GM12878 (cell line): ENCODE results near the gene CAPN15. TPM values are rescaled to one million over a fixed set of nuclear protein-coding genes. Genes with fewer than 3 reads are reported as not detected.
A peak's percentile ranks its signal among the peaks of the same experiment; 100 is the strongest.

Experiments used
- ATAC-seq: fragments of 200-7000 bp; cut with Tn5 transposase; 3 replicates; pipeline ENCODE4 v1.9.1; 2020; ENCODE audit warnings: mild to moderate bottlenecking, moderate library complexity
- BruUV-seq: library from RNA; stranded (reverse); fragments of 400-500 nt; replicated peaks from 2 replicates; lab custom pipeline; 2021; lab: Mats Ljungman, UMichigan
- CTCF ChIA-PET: fragments of 300-600 bp; sonication (Branson Sonifier 250); formaldehyde crosslinking; extraction: SDS; loops from one replicate; lab custom pipeline; 2021; ENCODE audit warnings: inconsistent platforms; lab: Yijun Ruan, JAX
- POLR2A ChIA-PET: fragments of 350-600 bp; formaldehyde crosslinking; extraction: SDS; loops from one replicate; lab custom pipeline; 2021; ENCODE audit warnings: inconsistent platforms; lab: Charles Lee
- RAD21 ChIA-PET: fragments of 300-600 bp; sonication (Branson Sonifier 250); formaldehyde crosslinking; loops from one replicate; lab custom pipeline; 2023; ENCODE audit warnings: antibody characterized with exemption; ENCODE audit not compliant: unreplicated experiment; lab: Charles Lee
- SMC1A ChIA-PET: fragments of 300-600 bp; sonication (Branson Sonifier 250); formaldehyde crosslinking; loops from one replicate; lab custom pipeline; 2023; ENCODE audit not compliant: unreplicated experiment, uncharacterized antibody; lab: Charles Lee
- DNase-seq: peaks from one replicate; pipeline ENCODE4 v3.0.0-alpha.2; 2011; ENCODE audit warnings: low read depth, low spot score
- FAIRE-seq: peaks from 3 replicates; lab custom pipeline; 2011; peaks lifted over from hg19 to GRCh38; lab: Jason Lieb, UNC
- H2AFZ ChIP-seq: 2 replicates; pipeline ENCODE4 v1.6.0; 2011; ENCODE audit warnings: low read depth, low read length, control low read depth; ENCODE audit not compliant: control insufficient read depth
- H3K27ac ChIP-seq: 2 replicates; pipeline ENCODE4 v1.5.1; 2011; ENCODE audit warnings: control low read depth; ENCODE audit not compliant: control insufficient read depth, insufficient read depth
- H3K27me3 ChIP-seq, 2 experiments: replicated peaks in 1 of 2; 2 replicates each; pipeline versions ENCODE4 v1.6.0 to v1.6.1; 2011; ENCODE audit warnings: low read length in 1 of 2; ENCODE audit not compliant: control insufficient read depth in 2 of 2, insufficient read depth in 2 of 2
- H3K36me3 ChIP-seq, 2 experiments: 2 replicates each; pipeline ENCODE4 v1.5.1; 2011; ENCODE audit warnings: low read length in 1 of 2; ENCODE audit not compliant: control insufficient read depth in 2 of 2, insufficient read depth in 2 of 2
- H3K4me1 ChIP-seq: 2 replicates; pipeline ENCODE4 v1.6.1; 2011; ENCODE audit warnings: mild to moderate bottlenecking, low read length, moderate library complexity, mixed read lengths; ENCODE audit not compliant: control insufficient read depth, insufficient read depth
- H3K4me2 ChIP-seq: 2 replicates; pipeline ENCODE4 v1.6.0; 2011; ENCODE audit warnings: control low read depth; ENCODE audit not compliant: control insufficient read depth, insufficient read depth
- H3K4me3 ChIP-seq: fragments of 200-600 bp; sonication (generic); 2 replicates; pipeline ENCODE4 v1.5.1; 2016
- H3K79me2 ChIP-seq: 2 replicates; pipeline ENCODE4 v1.6.0; 2011; ENCODE audit warnings: low read length; ENCODE audit not compliant: control insufficient read depth, insufficient read depth
- H3K9ac ChIP-seq: 2 replicates; pipeline ENCODE4 v1.8.0; 2011; ENCODE audit warnings: low read length, control low read depth, mixed read lengths; ENCODE audit not compliant: control insufficient read depth, insufficient read depth
- H3K9me3 ChIP-seq: replicated peaks from 3 replicates; pipeline ENCODE4 v1.5.1; 2011; ENCODE audit warnings: mild to moderate bottlenecking, low read length; ENCODE audit not compliant: control insufficient read depth, insufficient read depth
- H4K20me1 ChIP-seq: 2 replicates; pipeline ENCODE4 v1.6.0; 2011; ENCODE audit not compliant: control insufficient read depth, insufficient read depth
- ATF7 ChIP-seq: fragments of 450-650 bp; IDR thresholded peaks from 2 replicates; pipeline ENCODE4 v1.6.1; 2016; ENCODE audit warnings: low read depth, mild to moderate bottlenecking
- BACH1 ChIP-seq: fragments of 450-650 bp; IDR thresholded peaks from 2 replicates; pipeline ENCODE4 v1.6.1; 2017; ENCODE audit warnings: mild to moderate bottlenecking, borderline replicate concordance
- BCL11A ChIP-seq: IDR thresholded peaks from 2 replicates; pipeline ENCODE4 v1.6.1; 2011; ENCODE audit warnings: low read depth, low read length
- BHLHE40 ChIP-seq, 2 experiments: fragments of 450-650 bp in 1 of 2; IDR thresholded peaks; 2 replicates each; pipeline ENCODE4 v1.6.1; 2011 to 2017; ENCODE audit warnings: low read depth in 2 of 2, borderline replicate concordance in 1 of 2, improper control_type of control experiment in 1 of 2, low read length in 1 of 2, mild to moderate bottlenecking in 1 of 2
- CREB1 ChIP-seq: IDR thresholded peaks from 2 replicates; pipeline ENCODE4 v1.6.1; 2012; ENCODE audit warnings: low read depth, mild to moderate bottlenecking, inconsistent platforms
- CREM ChIP-seq: IDR thresholded peaks from 2 replicates; pipeline ENCODE4 v1.6.1; 2014; ENCODE audit warnings: antibody characterized with exemption, low read depth
- FOS ChIP-seq: IDR thresholded peaks from 3 replicates; pipeline ENCODE4 v1.6.1; 2011; ENCODE audit warnings: borderline replicate concordance; ENCODE audit not compliant: insufficient read length; ENCODE audit errors: extremely low read depth
- HDGF ChIP-seq: fragments of 450-650 bp; IDR thresholded peaks from 2 replicates; pipeline ENCODE4 v1.6.1; 2016; ENCODE audit warnings: antibody characterized with exemption
- NR2C1 ChIP-seq: fragments of 450-650 bp; IDR thresholded peaks from 2 replicates; pipeline ENCODE4 v1.6.1; 2017; ENCODE audit warnings: antibody characterized with exemption, mild to moderate bottlenecking, moderate library complexity
- PAX5 ChIP-seq: IDR thresholded peaks from 2 replicates; pipeline ENCODE4 v1.6.1; 2011; ENCODE audit warnings: low read depth, low read length, borderline replicate concordance
- POU2F2 ChIP-seq: IDR thresholded peaks from 3 replicates; pipeline ENCODE4 v1.6.1; 2011; ENCODE audit warnings: low read depth, mild to moderate bottlenecking, low read length, borderline replicate concordance
- RFX5 ChIP-seq: IDR thresholded peaks from 2 replicates; pipeline ENCODE4 v1.6.1; 2011; ENCODE audit warnings: low read depth, low read length, improper control_type of control experiment
- TCF12 ChIP-seq: IDR thresholded peaks from 2 replicates; pipeline ENCODE4 v1.6.1; 2011; ENCODE audit warnings: low read depth, mild to moderate bottlenecking, low read length
- ZNF24 ChIP-seq: fragments of 450-650 bp; IDR thresholded peaks from 2 replicates; pipeline ENCODE4 v1.6.1; 2017; ENCODE audit warnings: antibody characterized with exemption, mild to moderate bottlenecking
- ZSCAN29 ChIP-seq: fragments of 450-650 bp; IDR thresholded peaks from 2 replicates; pipeline ENCODE4 v1.6.1; 2017; ENCODE audit warnings: mild to moderate bottlenecking, moderate library complexity
- WGBS: methylation state at CpG from one replicate; pipeline ENCODE4 v1.1.6; 2016; ENCODE audit warnings: low lambda C conversion rate; ENCODE audit not compliant: insufficient replicate concordance, insufficient coverage; ENCODE audit errors: missing lambda C conversion rate; 5-methylcytosine and 5-hydroxymethylcytosine counted together
- in situ Hi-C: fragments of 300-500 bp; cut with MboI; formaldehyde crosslinking; loops from 9 replicates; pipeline ENCODE4 v1.14.3; 2018; ENCODE audit warnings: mixed read lengths
- intact Hi-C: fragments of 100-400 bp; cut with micrococcal nuclease; formaldehyde crosslinking; loops from one replicate; pipeline ENCODE4 v1.14.2; 2022; ENCODE audit not compliant: unreplicated experiment
- polyA plus RNA-seq, 11 experiments: library from polyadenylated mRNA; depleted of rRNA in 4 of 11; unstranded in 6 of 11; stranded (reverse) in 5 of 11; fragments of >200 nt; fragmentation: Nextera tagmentation in 4 of 11; fragmentation: Illumina TruSeq in 1 of 11; extraction: Ambion mirVana in 4 of 11; extraction: Trizol in 1 of 11; gene quantifications; 1 replicate in 1 of 11; 2 replicates in 10 of 11; pipeline versions ENCODE4 v1.2.1 to v1.2.3, GENCODE V29; 2011 to 2016; ENCODE audit warnings: inconsistent platforms in 2 of 11, missing spikeins in 2 of 11, low read depth in 1 of 11
- total RNA-seq, 4 experiments: library from RNA; depleted of rRNA in 3 of 4; stranded (reverse); fragments of >200 nt in 3 of 4; fragmentation: Illumina TruSeq in 1 of 4; extraction: Trizol in 1 of 4; gene quantifications; 2 replicates each; pipeline versions ENCODE4 v1.2.1 to v1.2.3, GENCODE V29; 2013 to 2021
- TF ChIP-seq, protein P1 (sequence below): fragments of 450-650 bp; IDR thresholded peaks from 2 replicates; pipeline ENCODE4 v1.6.1; 2014; ENCODE audit warnings: mild to moderate bottlenecking
- TF ChIP-seq, protein P2 (sequence below): fragments of 450-650 bp; IDR thresholded peaks from 2 replicates; pipeline ENCODE4 v1.6.1; 2016; ENCODE audit warnings: mild to moderate bottlenecking
- TF ChIP-seq, protein P3 (sequence below): IDR thresholded peaks from 2 replicates; pipeline ENCODE4 v1.6.1; 2012; ENCODE audit warnings: low read depth, low read length, improper control_type of control experiment

CAPN15 gene
- total and polyA plus RNA-seq, 10 of the 15 experiments (the other 5 are each of a cell fraction or from before 2014, with no cell fraction given): 0.40 to 78.5 (median 8.3) TPM

DNA sequence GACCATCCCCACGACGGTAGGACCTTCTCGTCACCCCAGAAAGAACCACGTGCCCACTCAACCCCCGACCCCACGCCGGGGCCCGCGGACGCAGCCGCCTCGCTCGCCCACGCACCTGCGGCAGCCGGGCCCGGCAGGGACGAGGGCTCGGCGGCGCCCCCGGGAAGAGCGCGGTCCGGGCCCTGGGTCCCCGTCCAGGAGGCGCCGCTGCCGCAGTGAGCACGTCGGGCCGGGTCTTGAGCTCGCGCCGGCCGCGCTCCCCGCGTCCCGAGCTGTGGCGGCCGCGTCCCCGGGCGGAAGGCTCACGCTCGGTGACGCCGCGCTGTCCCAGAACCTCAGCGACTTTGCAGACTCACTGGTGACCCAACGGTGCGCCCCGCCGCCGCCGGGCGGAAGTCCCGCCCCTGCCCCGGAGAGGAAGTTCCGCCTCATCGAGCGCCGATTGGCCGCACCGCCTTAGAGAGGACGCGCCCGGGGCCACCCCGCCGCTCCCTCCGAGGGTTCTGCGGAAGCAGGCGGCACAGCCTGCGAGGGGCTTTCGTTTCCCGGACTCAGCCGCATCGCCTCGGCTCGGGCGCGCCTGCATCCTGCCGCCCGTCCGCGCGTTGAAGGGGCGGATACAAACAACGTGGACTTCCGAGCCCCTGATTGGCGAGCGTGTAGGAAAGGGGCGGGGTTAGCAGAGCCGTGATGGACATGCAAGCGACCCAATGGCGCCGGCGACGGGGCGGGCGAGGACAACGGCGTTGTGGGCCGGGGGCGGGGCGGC is 61.6 kb downstream of the CAPN15 start (continued):
- TF ChIP-seq, protein P1, sequence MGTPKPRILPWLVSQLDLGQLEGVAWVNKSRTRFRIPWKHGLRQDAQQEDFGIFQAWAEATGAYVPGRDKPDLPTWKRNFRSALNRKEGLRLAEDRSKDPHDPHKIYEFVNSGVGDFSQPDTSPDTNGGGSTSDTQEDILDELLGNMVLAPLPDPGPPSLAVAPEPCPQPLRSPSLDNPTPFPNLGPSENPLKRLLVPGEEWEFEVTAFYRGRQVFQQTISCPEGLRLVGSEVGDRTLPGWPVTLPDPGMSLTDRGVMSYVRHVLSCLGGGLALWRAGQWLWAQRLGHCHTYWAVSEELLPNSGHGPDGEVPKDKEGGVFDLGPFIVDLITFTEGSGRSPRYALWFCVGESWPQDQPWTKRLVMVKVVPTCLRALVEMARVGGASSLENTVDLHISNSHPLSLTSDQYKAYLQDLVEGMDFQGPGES: no peak
- TF ChIP-seq BACH1 (peak; percentile 94), ZSCAN29 (no peak), PAX5 (no peak)

DNA sequence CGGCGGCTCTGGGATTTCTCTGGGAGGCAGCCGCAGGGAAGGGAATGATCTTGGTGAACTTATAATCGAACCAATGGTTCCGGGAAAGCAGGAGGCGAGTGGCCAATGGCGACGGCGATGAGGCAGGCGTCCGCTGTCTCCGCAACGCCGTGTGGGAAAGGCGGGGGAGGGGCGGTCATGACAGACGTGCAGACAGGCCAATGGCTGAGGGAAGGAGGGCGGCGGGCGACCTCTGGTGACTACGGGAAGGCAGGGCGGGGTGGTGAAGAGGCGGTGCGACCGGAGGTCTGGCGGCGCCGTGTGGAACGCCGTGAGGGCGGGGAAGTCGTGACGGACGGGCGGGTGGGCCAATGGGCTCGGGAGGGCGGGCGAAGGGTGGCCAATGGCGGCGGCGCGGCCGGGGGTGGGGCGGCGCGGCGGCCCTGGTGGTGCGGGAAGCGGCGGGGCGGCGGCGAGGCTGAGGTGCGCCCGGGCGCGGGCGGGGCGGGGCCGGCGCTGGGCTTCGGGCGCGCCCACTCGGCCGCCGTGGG is 62.2 kb downstream of the CAPN15 start, which contains the start of gene RAB40C:
RAB40C (plus strand) TSS at position 409 of the 530 bp plus-strand sequence. CDS start 226 bp downstream, outside the sequence.
- ChIA-PET SMC1A (no interaction called here), RAD21 (no interaction called here), POLR2A (interaction anchor here (1.3 kb wide), 1 partner anchor 61 kb away, joined by 3 read pairs; no protein-coding TSS in a partner anchor), CTCF (interaction anchor here (0.6 kb wide), 1 partner anchor 105 kb away, joined by 3 read pairs; no protein-coding TSS in a partner anchor)
- FAIRE-seq (peak; percentile 98), ATAC-seq (peak; percentile 92), DNase-seq (peak; percentile 82)
- peak within 1 kb of the TSS; percentile 85 for H3K27ac ChIP-seq
- peak within 1 kb of the TSS; percentile 87 for H3K9ac ChIP-seq
- 1% methylated on average over 25 of the region's 67 CpGs for WGBS
- H3K9me3 ChIP-seq: no peaks in the 10 kb centered on the region
- H3K27me3 ChIP-seq: no peaks in the 10 kb centered on the region
- in situ Hi-C loops: no loop called here
- intact Hi-C loops: loop anchor here (1.0 kb wide), 1 partner anchor 47 kb away; the partner anchor contains the start of gene METTL26
- peak within 1 kb of the TSS; percentile 94 for H3K4me3 ChIP-seq
- peaks cover 15% of the 10 kb centered on the region for H3K4me1 ChIP-seq
- peak within 1 kb of the TSS; percentile 96 for H3K4me2 ChIP-seq
- no peaks in the 10 kb centered on the region for H4K20me1 ChIP-seq
- BruUV-seq: no TSS peak
- peak within 1 kb of the TSS; percentile 87 for H2AFZ ChIP-seq
- peaks cover 28% of the 10 kb centered on the region for H3K79me2 ChIP-seq
- H3K36me3 ChIP-seq: no peaks in the 10 kb centered on the region
- TF ChIP-seq ZNF24: no peak
- TF ChIP-seq, protein P2, sequence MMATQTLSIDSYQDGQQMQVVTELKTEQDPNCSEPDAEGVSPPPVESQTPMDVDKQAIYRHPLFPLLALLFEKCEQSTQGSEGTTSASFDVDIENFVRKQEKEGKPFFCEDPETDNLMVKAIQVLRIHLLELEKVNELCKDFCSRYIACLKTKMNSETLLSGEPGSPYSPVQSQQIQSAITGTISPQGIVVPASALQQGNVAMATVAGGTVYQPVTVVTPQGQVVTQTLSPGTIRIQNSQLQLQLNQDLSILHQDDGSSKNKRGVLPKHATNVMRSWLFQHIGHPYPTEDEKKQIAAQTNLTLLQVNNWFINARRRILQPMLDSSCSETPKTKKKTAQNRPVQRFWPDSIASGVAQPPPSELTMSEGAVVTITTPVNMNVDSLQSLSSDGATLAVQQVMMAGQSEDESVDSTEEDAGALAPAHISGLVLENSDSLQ: peak; percentile 100
- TF ChIP-seq, protein P1: peak; percentile 87
- no peak for TF ChIP-seq TCF12
- TF ChIP-seq CREM: peak; percentile 59
- TF ChIP-seq FOS: peak; percentile 45
- TF ChIP-seq HDGF: peak; percentile 86
- peak; percentile 41; the same call in 1 of the 2 replicates for TF ChIP-seq NR2C1
- peak; percentile 28 to 31; a peak in 1 of 4 replicates for TF ChIP-seq BHLHE40 (IDR thresholded peaks at IDR 0.05; ENCODE audit: borderline replicate concordance in 1 of 2, low read depth in 2 of 2, low read length in 1 of 2)
- TF ChIP-seq CREB1: peak; percentile 90
- TF ChIP-seq, protein P3, sequence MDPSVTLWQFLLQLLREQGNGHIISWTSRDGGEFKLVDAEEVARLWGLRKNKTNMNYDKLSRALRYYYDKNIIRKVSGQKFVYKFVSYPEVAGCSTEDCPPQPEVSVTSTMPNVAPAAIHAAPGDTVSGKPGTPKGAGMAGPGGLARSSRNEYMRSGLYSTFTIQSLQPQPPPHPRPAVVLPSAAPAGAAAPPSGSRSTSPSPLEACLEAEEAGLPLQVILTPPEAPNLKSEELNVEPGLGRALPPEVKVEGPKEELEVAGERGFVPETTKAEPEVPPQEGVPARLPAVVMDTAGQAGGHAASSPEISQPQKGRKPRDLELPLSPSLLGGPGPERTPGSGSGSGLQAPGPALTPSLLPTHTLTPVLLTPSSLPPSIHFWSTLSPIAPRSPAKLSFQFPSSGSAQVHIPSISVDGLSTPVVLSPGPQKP: 0 out of 2 replicates have a peak, but pooled peaks have one; percentile 31
- TF ChIP-seq BCL11A: no peak
- peak; percentile 27; the same call in 1 of the 2 replicates for TF ChIP-seq ATF7
- peak; percentile 90 for TF ChIP-seq RFX5
- TF ChIP-seq POU2F2: 0 out of 3 replicates have a peak, but pooled peaks have one; percentile 35
